CD4-positive, alpha-beta T cell treated with Interleukin-15 for 1 hour (primary cell): Measurements from ENCODE around the gene MBP.
A peak's percentile ranks its signal among the peaks of the same experiment; 100 is the strongest.

Experiments
- DNase-seq: peaks from one replicate; pipeline ENCODE4 v3.0.0-alpha.2; 2020

The MBP gene

DNA sequence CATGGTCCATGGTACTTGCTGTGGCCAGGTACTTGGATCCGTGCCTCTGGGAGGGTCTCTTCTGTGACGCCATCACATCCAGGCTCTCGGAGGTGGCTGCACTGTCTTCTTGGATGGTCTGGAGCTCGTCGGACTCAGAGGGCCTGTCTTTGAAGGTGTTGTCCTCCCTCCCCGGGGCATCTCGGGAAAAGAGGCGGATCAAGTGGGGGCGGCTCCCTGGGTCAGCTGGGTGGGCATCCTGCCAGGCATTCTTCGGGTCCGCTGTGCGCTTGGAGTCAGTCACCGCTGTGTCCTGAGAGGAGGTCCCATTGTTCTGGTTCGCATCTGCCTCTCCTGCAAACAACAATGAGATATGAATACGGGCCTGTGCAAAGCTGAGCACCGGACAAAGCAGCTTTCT lies 115.6 kb downstream of the MBP start:
- no peak for DNase-seq

DNA sequence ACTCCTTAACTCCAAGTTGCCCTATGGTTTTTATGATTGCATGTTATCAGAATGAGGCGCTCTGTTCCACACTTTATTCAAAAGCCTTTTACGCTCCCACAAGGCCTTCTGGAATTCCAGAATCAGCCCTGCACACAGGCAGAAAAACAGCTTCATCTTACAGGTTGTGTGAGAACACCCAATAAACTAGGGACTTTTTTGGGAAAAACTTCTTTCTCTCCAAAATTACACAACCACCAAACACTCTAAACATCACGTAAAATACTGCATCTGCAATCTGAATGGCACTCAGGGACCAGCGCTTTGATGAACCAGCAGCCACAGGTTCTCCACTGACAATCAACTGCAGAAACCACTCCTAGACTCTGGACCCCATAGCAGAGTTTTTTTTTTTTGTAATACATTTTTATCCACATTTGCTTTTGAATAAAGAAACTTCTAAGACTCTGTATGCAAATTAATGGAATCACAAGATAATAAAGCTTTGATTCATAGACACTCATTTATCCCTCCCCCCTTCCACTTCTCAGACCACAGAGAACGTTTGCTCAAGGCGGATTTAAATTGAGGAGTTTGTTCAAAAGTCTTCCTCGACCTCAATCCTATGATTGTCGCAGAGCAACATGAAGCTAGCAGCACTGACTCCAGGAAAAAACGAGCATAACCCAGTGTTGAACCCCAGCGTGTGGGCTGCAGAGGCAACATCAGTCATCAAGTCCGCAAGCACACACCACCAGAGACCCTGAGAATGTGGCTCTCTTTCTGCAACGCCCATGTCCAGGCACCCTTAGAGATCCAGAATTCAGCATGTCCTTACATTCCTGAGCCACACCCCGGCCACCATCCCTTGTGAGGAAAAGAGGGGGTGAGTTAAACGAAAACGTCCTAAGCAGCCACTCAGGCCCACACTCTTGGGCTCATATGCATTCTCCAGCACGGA lies 116.5 kb downstream of the MBP start:
- DNase-seq: no peak

DNA sequence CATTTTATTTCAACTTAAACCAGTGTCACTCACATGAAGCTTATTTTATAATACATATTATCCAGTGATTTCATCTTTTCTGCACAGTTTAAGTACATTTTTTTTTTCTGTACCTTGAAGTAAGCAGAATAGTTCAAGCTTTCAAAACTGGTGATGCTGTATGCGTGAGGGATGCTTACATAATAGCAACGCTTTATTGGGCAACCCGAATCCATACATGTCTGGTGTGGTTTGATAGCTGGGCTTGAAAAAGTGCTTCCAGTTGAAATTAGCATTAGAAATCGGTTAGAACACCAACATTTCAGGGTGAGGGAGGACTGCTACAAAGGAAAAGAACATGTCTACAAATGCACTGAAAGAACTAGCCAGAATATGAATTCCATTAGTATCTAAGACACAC lies 117.4 kb downstream of the MBP start:
- DNase-seq: no peak

DNA sequence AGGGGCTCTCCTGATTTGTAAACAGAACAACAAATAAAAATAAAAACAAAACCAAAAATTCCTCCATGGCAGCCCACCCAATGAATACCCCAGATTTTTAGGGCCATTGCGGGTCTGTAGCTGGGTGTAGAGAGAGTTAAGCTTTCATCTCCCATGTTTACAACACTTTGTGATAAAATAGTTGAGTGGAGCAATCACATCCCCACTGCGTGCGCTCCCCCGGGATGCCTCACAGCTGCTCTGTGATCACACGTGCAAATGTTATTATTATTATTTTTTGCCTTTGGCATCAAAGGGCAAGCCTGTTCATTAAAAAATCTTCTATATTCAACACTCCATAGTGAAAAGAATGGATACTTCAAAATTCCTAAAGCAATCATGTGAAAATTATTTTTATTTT lies 118.0 kb downstream of the MBP start:
- DNase-seq: no peak

DNA sequence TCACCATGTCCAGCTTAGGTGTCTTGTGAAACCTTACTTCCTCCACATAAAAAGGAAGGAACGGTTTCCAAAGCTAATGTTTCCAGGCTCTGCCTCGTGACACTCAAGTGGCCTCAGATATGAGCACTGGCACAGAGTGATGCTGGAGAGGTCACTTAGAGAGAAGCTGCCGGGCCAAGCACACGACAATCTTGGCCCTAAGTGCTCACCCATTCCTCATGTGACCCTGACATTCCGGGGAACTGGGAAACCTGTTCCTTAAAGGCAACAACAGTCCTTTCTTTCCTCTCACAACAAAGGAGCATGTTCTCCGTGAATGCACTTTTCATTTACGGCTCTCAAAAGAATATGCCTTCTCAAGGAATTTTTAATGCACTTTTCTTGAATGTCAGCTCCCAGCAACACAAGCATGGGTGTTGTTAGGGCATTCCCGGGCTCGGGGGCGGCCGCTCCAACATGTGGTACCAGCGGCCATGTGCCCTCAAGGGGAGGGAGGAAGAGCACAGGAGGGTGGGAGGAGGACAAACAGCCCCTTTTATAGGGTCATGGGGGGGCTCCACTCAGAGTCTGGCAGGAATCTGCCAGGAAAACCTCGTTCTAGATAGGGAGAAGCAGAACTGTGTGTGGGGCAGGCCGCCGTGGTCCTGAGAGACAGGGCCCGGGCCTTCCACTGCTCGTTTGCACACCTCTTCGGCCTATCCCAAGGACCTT lies 118.6 kb downstream of the MBP start:
- DNase-seq: no peak

DNA sequence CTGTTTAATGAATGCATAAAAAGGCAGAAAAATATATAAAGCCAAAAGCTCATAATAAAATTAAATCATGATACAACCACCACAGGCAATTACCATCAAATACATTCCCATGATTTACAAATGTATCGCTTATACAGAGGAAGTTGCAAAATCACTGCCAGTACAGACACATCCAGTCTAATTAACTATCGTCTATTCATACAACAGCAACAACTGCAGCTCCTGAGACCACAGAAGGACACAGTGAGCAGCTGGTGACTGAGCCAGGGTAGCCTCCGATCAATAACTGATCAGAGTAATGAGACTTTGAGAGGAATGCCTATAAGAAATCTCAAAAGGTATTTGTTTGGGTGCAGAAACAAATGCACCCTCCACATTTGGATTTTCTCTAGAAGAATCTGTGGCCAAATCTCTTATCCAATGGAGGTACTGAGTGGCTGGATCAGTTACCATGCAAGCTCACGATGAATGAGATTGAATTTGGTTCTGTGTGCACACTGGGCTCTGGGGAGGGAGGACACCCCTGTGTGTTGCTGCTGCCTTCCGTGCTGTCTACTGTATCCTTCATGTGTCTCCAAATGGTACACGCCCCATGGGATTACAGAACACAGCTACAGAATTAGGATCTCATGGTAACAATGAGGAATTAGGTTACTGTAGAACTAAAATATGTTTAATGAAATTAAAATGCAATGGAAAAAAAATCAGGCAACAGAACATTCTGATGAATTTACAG lies 119.6 kb downstream of the MBP start:
- no peak for DNase-seq

DNA sequence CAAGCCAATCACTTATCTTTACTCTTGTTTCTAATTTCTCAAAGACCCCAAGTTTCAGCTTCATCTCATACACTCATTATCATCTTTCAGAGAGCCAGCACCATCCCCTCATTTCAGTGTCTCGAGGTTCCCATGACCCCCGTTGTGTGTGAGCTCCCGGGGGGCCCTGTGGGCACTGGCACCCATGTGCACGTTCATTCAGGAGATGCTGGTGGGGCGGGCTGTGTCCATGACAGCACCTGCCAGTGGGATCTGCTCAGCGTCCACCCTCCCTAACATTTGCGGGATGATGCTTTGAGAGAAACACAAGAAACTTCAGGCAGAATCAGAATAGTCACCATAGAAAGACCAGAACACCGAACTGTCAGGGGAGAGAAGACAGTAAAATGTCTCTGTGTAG lies 120.5 kb downstream of the MBP start:
- no peak for DNase-seq

DNA sequence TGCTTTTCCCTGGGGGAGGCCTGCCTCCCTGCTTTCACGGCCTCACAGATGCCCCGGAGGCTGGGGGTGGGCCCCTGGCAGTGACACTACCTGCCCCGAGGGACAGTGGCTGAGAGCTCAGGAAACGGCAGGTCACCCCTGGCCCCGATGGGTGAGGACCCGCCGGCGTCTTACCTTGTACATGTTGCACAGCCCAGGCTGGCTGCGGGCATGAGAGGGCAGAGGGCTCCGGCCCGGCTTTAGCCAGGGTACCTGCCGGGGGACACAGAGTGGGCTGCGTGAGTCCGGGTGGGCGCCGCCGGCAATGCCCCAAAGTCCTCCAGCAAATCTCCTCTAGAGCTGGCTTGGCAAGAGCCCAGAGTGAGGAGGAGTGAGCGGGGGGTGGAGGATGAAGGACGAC lies 122.9 kb downstream of the MBP start:
- DNase-seq: no peak

DNA sequence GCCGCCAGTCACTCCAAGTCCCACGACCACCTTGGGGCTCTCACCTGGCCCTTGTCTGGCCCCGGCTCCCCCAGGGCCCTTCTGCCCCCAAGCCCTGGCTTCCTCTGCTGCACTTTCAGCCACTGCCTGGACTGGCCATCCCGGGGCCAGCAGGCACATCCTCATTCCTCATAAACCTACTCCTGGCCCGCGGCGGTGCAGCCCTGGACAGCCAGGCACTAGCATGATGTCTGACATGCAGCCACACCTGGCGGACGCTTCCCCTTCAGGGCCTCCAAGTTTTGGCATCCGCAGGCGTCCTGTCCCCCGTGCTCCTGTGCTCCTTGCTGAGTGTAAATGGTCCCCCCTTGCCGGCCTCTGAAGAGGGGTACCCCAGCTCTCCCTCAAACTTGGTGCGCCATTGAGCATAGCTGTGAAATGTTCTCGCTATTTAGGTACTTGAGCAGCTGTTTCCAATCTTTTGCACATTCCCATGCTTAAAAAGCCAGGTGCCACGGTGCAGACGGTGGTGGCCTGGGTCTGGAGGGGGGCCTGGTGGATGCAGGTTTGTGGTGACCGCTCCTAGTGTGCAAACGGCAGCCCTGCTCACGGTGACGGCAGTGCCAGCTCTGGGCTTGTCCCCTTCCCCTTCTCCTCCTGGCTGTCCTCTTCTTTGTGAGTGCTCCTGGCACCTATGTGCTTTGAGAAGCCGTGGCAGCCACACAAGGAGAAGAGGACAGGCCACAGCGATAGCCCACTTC lies 123.8 kb downstream of the MBP start:
- DNase-seq: no peak

DNA sequence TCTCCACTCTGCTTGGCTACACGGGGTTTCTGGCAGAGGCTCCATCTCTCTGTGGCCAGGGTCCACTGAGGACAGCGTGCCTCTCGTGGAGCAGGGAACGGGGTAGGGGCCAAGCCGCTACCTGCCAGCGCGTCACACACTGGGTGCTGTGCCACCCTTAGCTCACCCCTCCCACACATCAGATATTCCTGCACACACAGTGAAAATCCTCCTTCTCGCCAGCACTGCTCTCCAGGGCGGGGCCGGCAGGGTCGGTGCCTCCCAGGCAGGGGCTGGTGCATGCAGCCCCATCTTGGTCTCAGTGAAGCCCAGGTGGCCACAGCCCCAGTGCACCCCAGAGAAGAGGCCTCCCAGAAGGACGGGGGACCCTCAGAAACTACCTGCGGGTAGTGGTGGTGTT lies 124.6 kb downstream of the MBP start:
- no peak for DNase-seq

DNA sequence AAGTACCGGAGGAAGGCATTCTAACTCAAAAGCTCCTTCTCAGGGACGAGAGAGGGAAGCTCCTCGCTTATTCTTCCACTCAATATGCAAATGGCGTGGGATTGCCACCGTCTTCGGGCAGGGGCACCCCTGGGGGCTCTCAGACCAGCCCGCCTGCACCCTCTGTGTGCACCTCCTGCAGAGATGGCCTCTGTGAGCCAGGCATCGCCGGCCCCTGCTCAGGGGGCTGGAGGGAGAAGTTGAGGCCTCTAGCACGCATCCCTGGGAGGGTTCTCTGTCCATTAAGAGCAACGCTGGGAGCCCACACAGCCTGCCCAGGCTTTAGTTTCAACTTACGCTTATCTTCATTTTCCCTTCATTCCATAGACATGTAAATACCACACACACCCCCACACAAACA lies 125.3 kb downstream of the MBP start:
- no peak for DNase-seq

DNA sequence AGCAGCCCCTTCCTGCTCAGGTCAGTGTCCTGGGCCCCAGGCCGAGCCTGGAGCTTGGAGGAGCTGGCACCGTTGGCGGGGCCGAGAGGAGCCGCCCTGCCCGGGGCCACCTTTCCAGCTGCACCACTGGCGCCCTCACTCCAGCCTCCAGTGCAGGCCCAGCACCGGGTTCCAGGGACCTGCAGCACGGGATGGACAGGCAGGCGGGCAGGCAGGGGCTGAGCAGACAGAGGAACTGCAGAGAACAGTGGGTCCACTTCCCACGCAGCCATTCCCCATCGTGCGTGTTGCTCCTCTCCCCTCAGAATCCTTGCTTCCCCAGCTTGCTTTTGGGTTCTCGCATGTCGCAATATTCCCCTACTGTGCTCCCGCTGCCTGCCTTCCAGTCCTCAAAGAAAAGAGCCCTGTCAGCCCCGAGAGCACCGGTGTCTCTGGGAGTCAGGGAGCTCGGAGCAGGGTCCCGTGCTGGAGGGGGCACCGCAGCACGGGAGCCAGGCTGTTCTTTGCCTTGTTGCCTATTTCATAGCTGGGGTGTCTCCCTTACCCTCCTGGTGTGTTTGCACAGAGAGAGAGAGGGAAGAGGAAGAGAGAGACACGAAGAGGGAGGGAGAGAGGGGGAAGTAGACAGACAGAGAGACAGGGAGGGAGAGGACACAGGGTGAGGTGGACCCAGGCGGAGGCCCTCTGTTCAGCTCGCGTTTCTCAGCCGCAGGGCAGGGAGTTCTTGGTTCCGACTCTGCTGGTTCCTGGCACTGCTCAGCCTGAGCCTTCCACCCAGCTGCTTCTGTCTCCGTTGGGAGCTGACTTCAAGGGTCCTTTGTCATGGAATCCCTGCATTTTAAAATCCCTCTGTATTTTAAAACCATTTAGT lies 126.0 kb downstream of the MBP start:
- DNase-seq: no peak

DNA sequence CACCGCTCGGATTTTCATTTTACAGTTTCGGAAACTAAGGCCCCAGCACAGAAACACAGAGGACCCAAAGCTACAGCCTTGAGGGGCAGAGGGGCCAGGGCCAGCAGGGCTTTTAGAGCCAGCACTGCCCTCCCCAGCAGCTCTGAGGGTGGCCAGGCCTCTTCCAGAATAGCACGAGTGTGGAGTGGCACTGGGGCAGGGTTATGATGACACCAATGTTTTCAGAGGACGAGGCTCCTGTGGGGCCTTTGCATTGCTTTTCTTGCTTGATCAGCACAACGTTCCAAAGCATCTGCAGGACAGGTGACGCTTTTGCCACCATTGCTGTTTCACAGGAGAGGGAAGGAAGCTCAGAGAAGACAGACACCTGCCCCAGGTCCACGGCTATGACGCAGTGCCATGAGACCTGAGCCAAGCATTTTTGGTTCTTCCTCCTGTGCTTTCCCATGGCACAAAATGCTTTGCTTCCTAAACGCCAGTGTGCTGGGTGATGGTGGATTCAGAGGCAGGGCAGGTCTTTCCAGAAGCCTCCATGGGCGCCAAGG lies 126.9 kb downstream of the MBP start:
- no peak for DNase-seq

DNA sequence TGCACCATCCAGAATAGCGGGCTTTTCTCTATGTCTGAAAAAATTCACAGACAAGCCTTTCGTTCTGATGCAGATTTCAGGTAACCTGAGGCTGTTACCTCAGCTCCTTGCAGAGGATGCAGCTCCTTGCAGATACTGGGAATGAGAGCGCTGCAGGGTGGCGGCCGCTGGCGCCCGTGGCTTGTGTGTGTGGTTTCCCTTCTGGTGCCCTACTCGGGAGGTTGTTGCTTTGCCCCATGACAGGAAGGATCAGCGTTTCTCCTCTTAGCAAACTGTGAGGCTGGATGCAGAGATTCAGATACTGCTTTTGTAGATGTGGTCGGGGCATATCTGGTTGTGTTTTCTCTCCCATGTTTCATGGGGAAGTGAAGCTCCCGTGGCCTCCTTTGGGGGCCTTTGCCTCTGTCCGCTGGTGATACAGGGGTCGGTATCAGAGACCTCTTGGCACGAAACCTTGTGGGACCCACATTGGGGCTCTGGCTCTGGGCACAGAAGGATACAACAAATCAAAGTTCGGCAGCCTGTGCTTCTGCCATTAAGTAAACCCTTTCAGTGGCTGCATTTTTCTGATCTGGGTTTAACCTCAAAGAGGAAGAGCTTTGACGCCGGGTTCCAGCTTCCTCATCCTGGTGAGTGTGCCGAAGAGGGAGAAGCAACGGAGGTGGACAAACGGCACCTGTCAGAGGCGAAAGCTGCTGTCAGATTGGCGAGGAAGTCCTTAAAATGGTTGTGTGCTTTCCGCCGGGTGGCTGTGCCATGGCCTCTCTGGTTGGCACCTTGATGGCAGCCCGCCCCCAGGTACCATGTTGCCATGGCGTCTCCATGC lies 127.8 kb downstream of the MBP start:
- peak; percentile 37 for DNase-seq

DNA sequence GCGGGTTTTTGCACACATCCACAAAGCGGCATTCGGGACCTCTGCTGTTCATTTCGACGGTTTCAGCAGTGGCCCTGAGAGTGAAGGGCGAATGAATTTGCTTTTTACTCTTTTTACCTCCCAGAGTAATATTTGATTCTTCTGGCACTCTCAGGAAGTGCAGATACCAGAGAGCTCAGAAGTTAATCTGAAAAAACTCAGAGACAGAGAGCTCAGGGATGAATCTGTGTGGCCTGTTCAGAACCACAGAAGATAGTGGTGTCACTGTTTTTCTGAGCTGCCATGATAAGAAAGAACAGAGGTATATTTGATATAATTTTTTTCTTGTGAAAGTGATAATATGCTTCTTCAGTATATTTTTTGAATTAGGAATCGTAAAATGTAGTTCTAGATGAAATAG lies 129.3 kb downstream of the MBP start:
- DNase-seq: no peak

DNA sequence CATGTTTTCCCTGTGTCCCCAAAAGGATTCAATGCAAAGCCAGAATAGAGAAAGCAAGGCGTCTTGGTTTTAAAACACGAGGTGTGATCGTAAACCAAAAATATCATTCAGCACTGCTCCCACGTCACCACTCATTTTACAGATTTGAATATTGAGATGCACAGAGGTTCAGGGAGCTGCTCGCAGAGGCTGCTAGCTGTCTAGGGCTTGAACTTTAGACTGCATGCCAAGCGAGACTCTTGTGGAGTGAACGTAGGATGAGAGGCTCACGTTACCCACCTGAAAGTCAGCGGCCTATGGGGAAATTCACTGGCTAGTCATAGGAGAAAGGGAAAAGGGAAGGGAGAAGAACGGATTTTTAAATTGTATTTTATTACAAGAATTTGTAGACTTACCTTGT lies 130.1 kb downstream of the MBP start:
- DNase-seq: no peak

DNA sequence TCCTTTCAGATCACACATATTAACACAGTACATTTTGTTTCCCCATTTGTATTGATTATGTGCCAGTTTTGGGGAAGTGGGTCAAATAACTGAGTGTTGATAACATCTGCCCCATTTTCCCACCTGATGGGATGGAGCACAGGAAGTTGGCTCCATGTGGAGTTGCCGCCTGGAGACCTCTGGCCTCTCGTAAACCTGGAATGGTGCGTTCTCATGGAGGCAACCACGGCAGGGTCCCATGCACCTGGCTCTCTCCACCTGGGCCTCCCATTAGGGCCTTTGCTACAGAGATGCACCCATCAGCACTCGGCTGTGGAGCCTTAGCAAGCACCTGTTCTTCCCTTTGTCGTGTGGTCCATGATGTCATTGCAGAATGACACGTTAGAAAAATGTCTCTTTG lies 130.6 kb downstream of the MBP start:
- DNase-seq: no peak

DNA sequence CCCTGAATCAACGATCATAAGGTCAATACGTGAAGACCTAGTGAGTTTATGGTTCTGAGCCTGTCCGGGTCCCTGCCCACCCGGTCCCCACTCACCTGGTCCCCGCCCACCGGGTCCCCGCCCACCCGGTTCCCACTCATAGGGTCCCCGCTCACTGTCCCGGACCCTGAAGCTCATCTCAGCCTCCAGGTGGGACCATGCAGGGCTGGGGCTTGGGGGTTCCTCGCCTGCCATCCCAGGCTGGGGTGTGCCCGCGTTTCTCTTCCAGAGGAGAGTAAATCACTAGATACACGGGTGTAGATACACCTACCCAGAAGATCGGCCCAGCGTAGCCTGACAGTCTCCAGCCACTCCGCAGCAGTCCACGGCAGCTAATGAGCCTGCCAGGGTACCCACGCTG lies 131.5 kb downstream of the MBP start:
- DNase-seq: no peak

DNA sequence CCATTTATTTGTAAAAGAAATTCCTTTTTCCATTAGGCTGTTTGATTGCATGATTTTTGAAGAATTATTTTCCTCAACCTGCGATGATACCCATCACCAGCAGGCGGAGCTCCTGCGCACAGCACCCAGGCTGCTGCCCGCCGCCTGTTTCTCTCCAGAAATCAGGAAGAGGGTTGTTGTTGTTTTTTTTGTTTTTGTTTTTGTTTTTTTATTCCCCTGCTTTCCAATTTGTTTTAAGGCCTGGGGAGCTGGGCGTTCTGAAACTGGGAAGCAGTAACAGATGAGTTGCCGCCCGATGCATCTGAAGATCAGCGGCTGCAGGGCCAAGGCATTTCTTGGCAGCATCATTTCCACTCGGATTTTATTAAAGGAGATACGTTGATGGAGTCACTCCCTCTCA lies 132.1 kb downstream of the MBP start:
- peak; percentile 32 for DNase-seq

DNA sequence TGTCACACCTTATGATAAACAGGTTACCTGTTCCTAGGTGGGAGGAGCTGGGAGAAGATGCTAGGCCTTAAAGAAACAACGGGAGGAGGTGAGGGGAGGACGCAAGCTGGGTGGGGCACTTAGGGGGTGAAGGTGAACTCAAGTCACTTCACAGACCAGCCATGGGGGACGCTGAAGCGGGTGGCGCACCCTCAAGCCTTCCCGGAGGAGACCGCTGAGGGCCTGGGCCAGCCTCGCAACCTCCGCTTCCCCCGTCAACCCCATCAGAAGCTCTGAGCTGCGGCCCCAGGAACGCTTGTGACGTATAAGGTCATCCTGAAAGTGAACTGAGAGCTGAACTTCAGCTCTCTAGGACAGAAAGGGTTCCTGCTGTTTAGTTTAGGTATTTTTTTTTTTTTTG lies 133.5 kb downstream of the MBP start:
- DNase-seq: no peak
